VCaP (cell line): ENCODE measurements around the gene CLEC14A.

Source experiments
- H3K27ac ChIP-seq: fragments of 450-650 bp; 2 replicates; pipeline ENCODE4 v1.5.1; 2017
- TF ChIP-seq, protein P1 (sequence below): fragments of 450-650 bp; conservative IDR thresholded peaks from 2 replicates; pipeline ENCODE4 v1.5.1; 2017; ENCODE audit warnings: mild to moderate bottlenecking, moderate library complexity

Gene CLEC14A

DNA sequence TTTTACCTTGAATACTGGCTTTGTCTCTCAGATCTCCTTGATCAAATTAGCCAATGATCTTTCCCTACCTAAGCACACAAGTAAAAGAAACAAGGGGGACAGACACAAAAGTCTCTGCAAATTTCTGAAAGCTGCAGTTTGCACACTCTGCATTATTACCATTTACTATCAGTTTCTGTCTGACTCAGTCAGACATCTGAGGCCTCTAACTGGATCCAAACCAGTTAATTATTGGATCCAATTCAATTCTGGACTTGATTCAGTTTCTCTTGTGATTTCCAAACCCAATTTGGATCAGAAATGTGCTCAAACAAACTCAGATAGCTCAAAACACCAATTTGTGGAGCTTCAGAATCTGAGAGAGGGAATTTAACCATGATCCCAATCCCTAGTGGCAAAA lies 31.6 kb downstream of the CLEC14A start:
- TF ChIP-seq, protein P1, sequence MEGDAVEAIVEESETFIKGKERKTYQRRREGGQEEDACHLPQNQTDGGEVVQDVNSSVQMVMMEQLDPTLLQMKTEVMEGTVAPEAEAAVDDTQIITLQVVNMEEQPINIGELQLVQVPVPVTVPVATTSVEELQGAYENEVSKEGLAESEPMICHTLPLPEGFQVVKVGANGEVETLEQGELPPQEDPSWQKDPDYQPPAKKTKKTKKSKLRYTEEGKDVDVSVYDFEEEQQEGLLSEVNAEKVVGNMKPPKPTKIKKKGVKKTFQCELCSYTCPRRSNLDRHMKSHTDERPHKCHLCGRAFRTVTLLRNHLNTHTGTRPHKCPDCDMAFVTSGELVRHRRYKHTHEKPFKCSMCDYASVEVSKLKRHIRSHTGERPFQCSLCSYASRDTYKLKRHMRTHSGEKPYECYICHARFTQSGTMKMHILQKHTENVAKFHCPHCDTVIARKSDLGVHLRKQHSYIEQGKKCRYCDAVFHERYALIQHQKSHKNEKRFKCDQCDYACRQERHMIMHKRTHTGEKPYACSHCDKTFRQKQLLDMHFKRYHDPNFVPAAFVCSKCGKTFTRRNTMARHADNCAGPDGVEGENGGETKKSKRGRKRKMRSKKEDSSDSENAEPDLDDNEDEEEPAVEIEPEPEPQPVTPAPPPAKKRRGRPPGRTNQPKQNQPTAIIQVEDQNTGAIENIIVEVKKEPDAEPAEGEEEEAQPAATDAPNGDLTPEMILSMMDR, result no peak
- no peak overlapping the region for H3K27ac ChIP-seq

DNA sequence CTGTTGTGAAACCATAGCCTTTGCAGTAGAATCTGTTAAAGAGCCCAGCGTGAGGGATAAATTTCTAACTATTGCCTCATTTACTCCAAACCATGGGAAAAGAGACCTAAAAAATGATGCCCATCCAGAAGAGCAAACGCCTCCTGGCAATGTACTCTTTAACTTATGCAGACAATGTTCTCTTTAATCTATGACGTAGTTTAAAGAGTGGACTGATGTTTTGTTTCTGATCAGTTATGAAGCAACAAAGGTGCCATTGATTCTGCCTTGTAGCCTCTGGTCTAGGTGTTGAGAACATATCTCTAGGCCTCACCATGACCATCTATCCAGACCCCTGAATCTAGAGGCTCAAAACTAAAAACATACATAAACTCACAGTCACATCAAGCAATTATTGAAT lies 34.8 kb downstream of the CLEC14A start:
- TF ChIP-seq, protein P1, result no peak
- no peak overlapping the region for H3K27ac ChIP-seq

DNA sequence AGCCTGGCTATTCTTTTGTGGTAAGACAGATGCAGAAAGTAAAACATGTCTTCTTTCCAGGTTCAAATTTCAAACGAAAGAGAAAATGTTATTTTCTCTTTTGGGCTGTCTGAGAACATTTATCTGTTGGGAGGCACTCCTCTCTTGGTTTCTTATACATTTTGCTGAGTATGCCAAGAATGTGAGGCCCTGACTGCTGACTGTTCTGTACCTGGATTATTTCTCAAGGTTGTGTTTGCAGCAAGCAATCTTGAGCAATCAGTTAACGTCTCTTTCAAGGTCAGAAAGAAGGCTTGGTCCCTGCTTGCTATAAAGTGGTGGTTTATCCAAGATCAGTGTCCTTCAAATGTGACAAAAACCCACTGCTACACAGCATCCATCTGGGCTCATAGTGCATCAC lies 38.3 kb downstream of the CLEC14A start:
- TF ChIP-seq, protein P1, result no peak
- no peak overlapping the region for H3K27ac ChIP-seq

DNA sequence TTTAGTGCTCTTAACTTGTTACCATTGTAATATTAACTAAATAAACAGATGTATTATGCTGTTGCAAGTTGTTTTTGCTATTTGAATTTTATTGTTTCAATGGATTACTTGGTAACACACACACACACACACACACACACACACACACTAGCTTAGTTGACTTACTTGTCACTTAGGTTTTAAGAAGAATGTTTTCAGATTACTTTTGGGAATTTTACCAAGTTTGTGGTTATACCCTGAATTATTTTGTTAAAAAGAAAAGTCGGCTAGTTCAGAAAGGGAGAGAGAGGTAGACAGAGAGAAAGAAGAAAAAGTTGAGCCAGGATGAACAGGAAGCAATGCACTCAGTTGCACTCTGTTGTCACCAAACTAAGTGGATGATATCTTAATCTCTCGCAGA lies 42.9 kb downstream of the CLEC14A start:
- H3K27ac ChIP-seq, result no peak overlapping the region
- TF ChIP-seq, protein P1, result no peak

DNA sequence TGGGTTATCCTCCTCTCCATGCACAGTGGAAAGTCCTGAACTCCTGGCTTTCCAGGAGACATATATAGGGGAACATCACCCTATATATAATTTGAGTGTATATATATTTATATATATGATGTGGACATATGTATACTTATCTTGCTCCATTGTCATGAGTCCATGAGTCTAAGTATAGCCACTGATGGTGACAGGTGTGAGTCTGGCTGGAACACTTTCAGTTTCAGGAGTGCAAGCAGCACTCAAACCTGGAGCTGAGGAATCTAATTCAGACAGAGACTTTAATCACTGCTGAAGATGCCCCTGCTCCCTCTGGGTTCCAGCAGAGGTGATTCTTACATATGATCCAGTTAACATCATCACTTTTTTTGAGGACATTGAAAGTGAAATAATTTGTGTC lies 43.8 kb downstream of the CLEC14A start:
- TF ChIP-seq, protein P1, result no peak
- H3K27ac ChIP-seq, result no peak overlapping the region

DNA sequence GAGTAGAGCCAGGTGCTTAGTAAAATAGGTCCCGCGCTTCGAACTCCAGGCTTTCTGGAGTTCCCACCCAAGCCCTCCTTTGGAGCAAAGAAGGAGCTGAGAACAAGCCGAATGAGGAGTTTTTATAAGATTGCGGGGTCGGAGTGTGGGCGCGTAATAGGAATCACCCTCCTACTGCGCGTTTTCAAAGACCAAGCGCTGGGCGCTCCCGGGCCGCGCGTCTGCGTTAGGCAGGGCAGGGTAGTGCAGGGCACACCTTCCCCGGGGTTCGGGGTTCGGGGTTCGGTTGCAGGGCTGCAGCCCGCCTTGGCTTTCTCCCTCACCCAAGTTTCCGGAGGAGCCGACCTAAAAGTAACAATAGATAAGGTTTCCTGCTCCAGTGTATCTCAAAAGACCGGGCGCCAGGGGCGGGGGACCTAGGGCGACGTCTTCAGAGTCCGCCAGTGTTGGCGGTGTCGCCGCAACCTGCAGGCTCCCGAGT lies 44.6 kb downstream of the CLEC14A start:
- TF ChIP-seq, protein P1, result no peak

DNA sequence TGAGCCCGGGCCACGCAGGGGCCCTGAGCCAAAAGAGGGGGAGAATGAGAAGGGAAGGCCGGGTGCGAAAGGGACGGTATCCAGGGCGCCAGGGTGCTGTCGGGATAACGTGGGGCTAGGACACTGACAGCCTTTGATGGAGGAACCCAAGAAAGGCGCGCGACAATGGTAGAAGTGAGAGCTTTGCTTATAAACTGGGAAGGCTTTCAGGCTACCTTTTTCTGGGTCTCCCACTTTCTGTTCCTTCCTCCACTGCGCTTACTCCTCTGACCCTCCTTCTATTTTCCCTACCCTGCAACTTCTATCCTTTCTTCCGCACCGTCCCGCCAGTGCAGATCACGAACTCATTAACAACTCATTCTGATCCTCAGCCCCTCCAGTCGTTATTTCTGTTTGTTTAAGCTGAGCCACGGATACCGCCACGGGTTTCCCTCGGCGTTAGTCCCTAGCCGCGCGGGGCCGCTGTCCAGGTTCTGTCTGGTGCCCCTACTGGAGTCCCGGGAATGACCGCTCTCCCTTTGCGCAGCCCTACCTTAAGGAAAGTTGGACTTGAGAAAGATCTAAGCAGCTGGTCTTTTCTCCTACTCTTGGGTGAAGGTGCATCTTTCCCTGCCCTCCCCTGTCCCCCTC lies 45.2 kb downstream of the CLEC14A start:
- TF ChIP-seq, protein P1, result no peak

More for the DNA sequence above, 44.6 kb downstream of the CLEC14A start:
- no peak overlapping the region for H3K27ac ChIP-seq

More for the DNA sequence above, 45.2 kb downstream of the CLEC14A start:
- no peak overlapping the region for H3K27ac ChIP-seq
